ENCODE data around the gene SBK2. TPM values are rescaled to one million over a fixed set of nuclear protein-coding genes. Genes with fewer than 3 reads are reported as not detected.

Gene SBK2
- total and polyA plus RNA-seq, 2 experiments from 2014 or later: 1.1 to 2.0 TPM

DNA sequence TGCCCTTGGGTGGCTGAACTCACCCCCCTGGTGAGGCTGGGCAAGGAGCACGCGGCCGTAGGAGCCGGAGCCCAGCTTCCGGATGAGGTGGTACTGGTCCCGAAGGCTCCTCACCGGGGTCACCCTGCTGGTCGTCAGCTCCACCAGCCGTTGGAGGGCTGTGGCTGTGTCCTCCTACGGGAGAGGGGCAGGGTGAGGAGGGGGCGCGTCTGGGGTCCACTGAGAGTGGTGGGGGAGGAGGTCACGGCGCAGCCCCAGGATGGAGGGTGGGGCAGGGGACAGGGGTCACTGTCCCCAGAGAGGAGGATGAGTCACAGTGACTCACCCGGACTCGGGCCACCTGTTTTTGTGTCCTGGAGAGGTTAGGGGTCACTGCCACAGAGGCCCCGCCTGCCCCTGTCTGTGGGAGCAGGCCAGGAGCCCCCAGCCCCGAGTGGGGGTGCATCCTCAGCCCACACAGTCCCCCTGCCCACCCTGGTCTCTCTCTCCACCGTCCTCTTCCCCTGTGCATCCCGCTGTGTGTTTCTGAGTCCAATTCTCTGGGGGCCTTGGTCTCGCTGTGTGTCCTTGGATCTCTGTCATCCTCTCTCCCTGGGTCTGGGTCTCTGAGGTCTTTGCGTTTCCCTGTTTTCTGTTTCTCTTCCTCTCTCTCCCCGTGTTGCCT is 8.0 kb upstream of the SBK2 start:
- Histone ChIP-seq H3K27me3 (ENCODE audit: insufficient read depth) (no peaks in the 10 kb centered on the region), H3F3A (replicated peaks; ENCODE audit: low read depth) (no peaks in the 10 kb centered on the region), H2AFZ (peak overlapping the region; percentile 43; the same call in 1 of the 2 replicates), H3K79me2 (replicated peaks; ENCODE audit: insufficient read depth) (no peaks in the 10 kb centered on the region), H3K4me2 (no peak overlapping the region), H3K36me3 (ENCODE audit: insufficient read depth) (no peaks in the 10 kb centered on the region), H3K9me2 (ENCODE audit: insufficient read depth) (peaks cover 5% of the 10 kb centered on the region; the same call in 1 of the 2 replicates), H3K4me1 (ENCODE audit: insufficient read depth) (no peaks in the 10 kb centered on the region), H3K27ac (ENCODE audit: low read depth) (no peak overlapping the region), H4K20me1 (replicated peaks; ENCODE audit: insufficient read depth) (no peaks in the 10 kb centered on the region), H3K4me3 (no peak overlapping the region)
- Mint-ChIP-seq H3K4me3 (no peak overlapping the region), H3K36me3 (ENCODE audit: low read depth) (no peaks in the 10 kb centered on the region; the same call in 2 of the 3 replicates), H3K9me3 (peaks cover 6% of the 10 kb centered on the region), H3K4me1 (peaks cover 25% of the 10 kb centered on the region), H3K27ac (no peak overlapping the region), H3K27me3 (ENCODE audit: insufficient read depth, low read depth, poor library complexity) (peaks cover 13% of the 10 kb centered on the region)
- TF ChIP-seq NANOG (IDR thresholded peaks at IDR 0.05; ENCODE audit: borderline replicate concordance): no peak
- ATAC-seq (no peak), DNase-seq (ENCODE audit: low spot score) (no peak)

DNA sequence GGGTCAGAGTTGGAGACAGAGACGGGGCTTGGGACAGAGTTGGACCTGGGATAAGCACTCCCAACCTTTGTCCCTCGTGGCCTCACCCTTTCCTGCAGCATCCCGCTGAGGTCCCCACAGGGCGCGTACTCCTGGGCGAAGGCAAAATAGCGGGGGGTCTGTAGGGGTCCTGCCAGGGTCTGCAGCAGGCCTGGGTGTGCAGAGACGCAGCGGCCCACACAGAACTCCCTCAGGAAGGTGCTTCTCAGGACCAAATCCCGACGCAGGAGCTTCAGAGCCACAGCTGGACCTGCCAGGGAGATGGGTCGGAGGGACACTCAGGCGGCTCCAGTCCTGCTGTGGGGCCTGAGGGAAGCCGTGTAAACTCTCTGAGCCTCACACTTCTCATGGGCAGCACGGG is 7.1 kb upstream of the SBK2 start:
- DNase-seq (ENCODE audit: low spot score) (no peak), ATAC-seq (no peak)
- H3K4me3 Mint-ChIP-seq: no peak overlapping the region
- H3K27me3 Mint-ChIP-seq (ENCODE audit: insufficient read depth, low read depth, poor library complexity): peaks cover 17% of the 10 kb centered on the region
- H3K27me3 ChIP-seq (ENCODE audit: insufficient read depth): no peaks in the 10 kb centered on the region
- H3K27ac ChIP-seq (ENCODE audit: low read depth): no peak overlapping the region
- no peak for TF ChIP-seq POLR2AphosphoS5 (IDR thresholded peaks at IDR 0.05; ENCODE audit: low read depth)
- TF ChIP-seq, protein P1, sequence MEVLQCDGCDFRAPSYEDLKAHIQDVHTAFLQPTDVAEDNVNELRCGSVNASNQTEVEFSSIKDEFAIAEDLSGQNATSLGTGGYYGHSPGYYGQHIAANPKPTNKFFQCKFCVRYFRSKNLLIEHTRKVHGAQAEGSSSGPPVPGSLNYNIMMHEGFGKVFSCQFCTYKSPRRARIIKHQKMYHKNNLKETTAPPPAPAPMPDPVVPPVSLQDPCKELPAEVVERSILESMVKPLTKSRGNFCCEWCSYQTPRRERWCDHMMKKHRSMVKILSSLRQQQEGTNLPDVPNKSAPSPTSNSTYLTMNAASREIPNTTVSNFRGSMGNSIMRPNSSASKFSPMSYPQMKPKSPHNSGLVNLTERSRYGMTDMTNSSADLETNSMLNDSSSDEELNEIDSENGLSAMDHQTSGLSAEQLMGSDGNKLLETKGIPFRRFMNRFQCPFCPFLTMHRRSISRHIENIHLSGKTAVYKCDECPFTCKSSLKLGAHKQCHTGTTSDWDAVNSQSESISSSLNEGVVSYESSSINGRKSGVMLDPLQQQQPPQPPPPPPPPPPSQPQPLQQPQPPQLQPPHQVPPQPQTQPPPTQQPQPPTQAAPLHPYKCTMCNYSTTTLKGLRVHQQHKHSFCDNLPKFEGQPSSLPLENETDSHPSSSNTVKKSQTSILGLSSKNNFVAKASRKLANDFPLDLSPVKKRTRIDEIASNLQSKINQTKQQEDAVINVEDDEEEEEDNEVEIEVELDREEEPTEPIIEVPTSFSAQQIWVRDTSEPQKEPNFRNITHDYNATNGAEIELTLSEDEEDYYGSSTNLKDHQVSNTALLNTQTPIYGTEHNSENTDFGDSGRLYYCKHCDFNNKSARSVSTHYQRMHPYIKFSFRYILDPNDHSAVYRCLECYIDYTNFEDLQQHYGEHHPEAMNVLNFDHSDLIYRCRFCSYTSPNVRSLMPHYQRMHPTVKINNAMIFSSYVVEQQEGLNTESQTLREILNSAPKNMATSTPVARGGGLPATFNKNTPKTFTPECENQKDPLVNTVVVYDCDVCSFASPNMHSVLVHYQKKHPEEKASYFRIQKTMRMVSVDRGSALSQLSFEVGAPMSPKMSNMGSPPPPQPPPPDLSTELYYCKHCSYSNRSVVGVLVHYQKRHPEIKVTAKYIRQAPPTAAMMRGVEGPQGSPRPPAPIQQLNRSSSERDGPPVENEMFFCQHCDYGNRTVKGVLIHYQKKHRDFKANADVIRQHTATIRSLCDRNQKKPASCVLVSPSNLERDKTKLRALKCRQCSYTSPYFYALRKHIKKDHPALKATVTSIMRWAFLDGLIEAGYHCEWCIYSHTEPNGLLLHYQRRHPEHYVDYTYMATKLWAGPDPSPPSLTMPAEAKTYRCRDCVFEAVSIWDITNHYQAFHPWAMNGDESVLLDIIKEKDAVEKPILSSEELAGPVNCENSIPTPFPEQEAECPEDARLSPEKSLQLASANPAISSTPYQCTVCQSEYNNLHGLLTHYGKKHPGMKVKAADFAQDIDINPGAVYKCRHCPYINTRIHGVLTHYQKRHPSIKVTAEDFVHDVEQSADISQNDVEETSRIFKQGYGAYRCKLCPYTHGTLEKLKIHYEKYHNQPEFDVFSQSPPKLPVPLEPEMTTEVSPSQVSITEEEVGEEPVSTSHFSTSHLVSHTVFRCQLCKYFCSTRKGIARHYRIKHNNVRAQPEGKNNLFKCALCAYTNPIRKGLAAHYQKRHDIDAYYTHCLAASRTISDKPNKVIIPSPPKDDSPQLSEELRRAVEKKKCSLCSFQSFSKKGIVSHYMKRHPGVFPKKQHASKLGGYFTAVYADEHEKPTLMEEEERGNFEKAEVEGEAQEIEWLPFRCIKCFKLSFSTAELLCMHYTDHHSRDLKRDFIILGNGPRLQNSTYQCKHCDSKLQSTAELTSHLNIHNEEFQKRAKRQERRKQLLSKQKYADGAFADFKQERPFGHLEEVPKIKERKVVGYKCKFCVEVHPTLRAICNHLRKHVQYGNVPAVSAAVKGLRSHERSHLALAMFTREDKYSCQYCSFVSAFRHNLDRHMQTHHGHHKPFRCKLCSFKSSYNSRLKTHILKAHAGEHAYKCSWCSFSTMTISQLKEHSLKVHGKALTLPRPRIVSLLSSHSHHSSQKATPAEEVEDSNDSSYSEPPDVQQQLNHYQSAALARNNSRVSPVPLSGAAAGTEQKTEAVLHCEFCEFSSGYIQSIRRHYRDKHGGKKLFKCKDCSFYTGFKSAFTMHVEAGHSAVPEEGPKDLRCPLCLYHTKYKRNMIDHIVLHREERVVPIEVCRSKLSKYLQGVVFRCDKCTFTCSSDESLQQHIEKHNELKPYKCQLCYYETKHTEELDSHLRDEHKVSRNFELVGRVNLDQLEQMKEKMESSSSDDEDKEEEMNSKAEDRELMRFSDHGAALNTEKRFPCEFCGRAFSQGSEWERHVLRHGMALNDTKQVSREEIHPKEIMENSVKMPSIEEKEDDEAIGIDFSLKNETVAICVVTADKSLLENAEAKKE (CRISPR knock-in tag; IDR thresholded peaks at IDR 0.05): no peak
- peaks cover 25% of the 10 kb centered on the region for H3K4me1 Mint-ChIP-seq
- H4K20me1 ChIP-seq (replicated peaks; ENCODE audit: insufficient read depth): no peaks in the 10 kb centered on the region
- no peaks in the 10 kb centered on the region; the same call in 2 of the 3 replicates for H3K36me3 Mint-ChIP-seq (ENCODE audit: low read depth)
- 0 out of 2 replicates have a peak, but pooled peaks cover 6% of the 10 kb centered on the region for H3F3A ChIP-seq (replicated peaks; ENCODE audit: low read depth)
- H3K4me3 ChIP-seq: no peak overlapping the region
- no peak overlapping the region for H3K4me2 ChIP-seq
- no peaks in the 10 kb centered on the region for H3K4me1 ChIP-seq (ENCODE audit: insufficient read depth)
- no peak overlapping the region for H3K27ac Mint-ChIP-seq
- no peak overlapping the region for H2AFZ ChIP-seq
- no peaks in the 10 kb centered on the region for H3K79me2 ChIP-seq (replicated peaks; ENCODE audit: insufficient read depth)
- peaks cover 6% of the 10 kb centered on the region for H3K9me3 Mint-ChIP-seq
- H3K36me3 ChIP-seq (ENCODE audit: insufficient read depth): no peaks in the 10 kb centered on the region
- peaks cover 5% of the 10 kb centered on the region; the same call in 1 of the 2 replicates for H3K9me2 ChIP-seq (ENCODE audit: insufficient read depth)
